B cell (primary cell): ENCODE measurements around the gene SLC6A12. TPM values are rescaled to one million over a fixed set of nuclear protein-coding genes. Genes with fewer than 3 reads are reported as not detected.

Experiments
- ATAC-seq: fragments of 200-7000 bp; cut with Tn5 transposase; one replicate; pipeline ENCODE4 v1.10.0; 2021; ENCODE audit warnings: low read depth, mild to moderate bottlenecking, moderate number of reproducible peaks, moderate library complexity
- CTCF ChIA-PET: fragments of 350-600 bp; sonication (Branson Sonifier 250); formaldehyde crosslinking; loops from one replicate; lab custom pipeline; 2021; ENCODE audit warnings: antibody characterized with exemption, inconsistent platforms; lab: Charles Lee
- POLR2A ChIA-PET: fragments of 350-600 bp; sonication (Branson Sonifier 250); formaldehyde crosslinking; loops from one replicate; lab custom pipeline; 2021; ENCODE audit warnings: antibody characterized with exemption; lab: Charles Lee
- DNase-seq: peaks from one replicate; pipeline ENCODE4 v3.0.0; 2013
- H2AFZ ChIP-seq: 2 replicates; pipeline ENCODE4 v1.6.1; 2012; ENCODE audit warnings: mild to moderate bottlenecking, low read depth, low read length; ENCODE audit not compliant: insufficient read depth, poor library complexity, severe bottlenecking
- H3K27ac ChIP-seq, 2 donors: 1 replicate in 1 of 2; 2 replicates in 1 of 2; pipeline ENCODE4 v1.5.1; 2012 to 2013; ENCODE audit warnings: low read length in 2 of 2, mild to moderate bottlenecking in 2 of 2, moderate library complexity in 1 of 2
- H3K27me3 ChIP-seq, 4 experiments: fragments of 200-600 bp in 1 of 4; sonication (generic) in 1 of 4; replicated peaks in 1 of 4; 1 replicate in 2 of 4; 2 replicates in 2 of 4; pipeline versions ENCODE4 v1.6.1 to v1.7.0; 2013 to 2016; ENCODE audit warnings: low read length in 3 of 4, mild to moderate bottlenecking in 2 of 4, mixed read lengths in 1 of 4, moderate library complexity in 1 of 4; ENCODE audit not compliant: insufficient read depth in 4 of 4, control insufficient read depth in 3 of 4; ENCODE audit errors: control extremely low read depth in 1 of 4
- H3K36me3 ChIP-seq, 2 experiments: replicated peaks in 1 of 2; 1 replicate in 1 of 2; 2 replicates in 1 of 2; pipeline versions ENCODE4 v1.6.1 to v1.7.1; 2013; ENCODE audit warnings: low read length in 1 of 2; ENCODE audit not compliant: insufficient read depth in 2 of 2, control insufficient read depth in 1 of 2; ENCODE audit errors: control extremely low read depth in 1 of 2, extremely low read depth in 1 of 2
- H3K4me1 ChIP-seq, 2 donors: fragments of 200-600 bp in 1 of 2; sonication (generic) in 1 of 2; 1 replicate in 1 of 2; 2 replicates in 1 of 2; pipeline versions ENCODE4 v1.5.1 to v1.6.1; 2013 to 2017; ENCODE audit warnings: low read length in 2 of 2; ENCODE audit not compliant: control insufficient read depth in 2 of 2, insufficient read depth in 2 of 2
- H3K4me2 ChIP-seq: replicated peaks from 2 replicates; pipeline ENCODE3; 2012; ENCODE audit warnings: mild to moderate bottlenecking, low read depth, low read length; ENCODE audit not compliant: poor library complexity, severe bottlenecking
- H3K4me3 ChIP-seq, 5 experiments: fragments of 200-600 bp in 1 of 5; sonication (generic) in 1 of 5; 1 replicate in 3 of 5; 2 replicates in 2 of 5; pipeline versions ENCODE4 v1.5.1 to v1.7.0; 2011 to 2016; ENCODE audit warnings: low read length in 4 of 5, mild to moderate bottlenecking in 4 of 5, low read depth in 2 of 5, control low read depth in 1 of 5, moderate library complexity in 1 of 5; ENCODE audit not compliant: insufficient read depth in 1 of 5; ENCODE audit errors: control extremely low read depth in 1 of 5, extremely low read depth in 1 of 5
- H3K79me2 ChIP-seq: fragments of 200-600 bp; sonication (generic); one replicate; pipeline ENCODE4 v1.6.0; 2016; ENCODE audit warnings: low read length; ENCODE audit not compliant: control insufficient read depth, insufficient read depth
- H3K9ac ChIP-seq: fragments of 200-600 bp; sonication (generic); 2 replicates; pipeline ENCODE4 v1.6.1; 2017; ENCODE audit warnings: mild to moderate bottlenecking, low read length, moderate library complexity
- H3K9me3 ChIP-seq, 3 donors: one replicate each; pipeline versions ENCODE4 v1.6.1 to v1.7.1; 2013; ENCODE audit warnings: low read length in 2 of 3; ENCODE audit not compliant: control insufficient read depth in 2 of 3, insufficient read depth in 1 of 3; ENCODE audit errors: control extremely low read depth in 1 of 3
- H4K20me1 ChIP-seq: 2 replicates; pipeline ENCODE4 v1.6.0; 2012; ENCODE audit warnings: mild to moderate bottlenecking, low read length; ENCODE audit not compliant: insufficient read depth, control insufficient read depth, poor library complexity, severe bottlenecking
- H3K27ac Mint-ChIP-seq: one replicate; pipeline ENCODE4 v1.8.0; 2021; ENCODE audit warnings: mixed read lengths
- H3K27me3 Mint-ChIP-seq: one replicate; pipeline ENCODE4 v1.8.0; 2021; ENCODE audit warnings: mixed read lengths
- H3K4me1 Mint-ChIP-seq: one replicate; pipeline ENCODE4 v1.8.0; 2021; ENCODE audit warnings: mixed read lengths
- H3K4me3 Mint-ChIP-seq: one replicate; pipeline ENCODE4 v1.8.0; 2021; ENCODE audit warnings: mixed read lengths
- H3K9me3 Mint-ChIP-seq: one replicate; pipeline ENCODE4 v1.8.0; 2022; ENCODE audit warnings: mixed read lengths; ENCODE audit not compliant: insufficient read depth
- EZH2 ChIP-seq: IDR thresholded peaks from 2 replicates; pipeline ENCODE4 v1.6.1; 2012; ENCODE audit warnings: borderline replicate concordance, low read depth, mild to moderate bottlenecking, moderate library complexity, low read length; ENCODE audit not compliant: insufficient read depth, poor library complexity, severe bottlenecking
- WGBS: methylation state at CpG from one replicate; pipeline ENCODE4 v1.1.5; 2013; ENCODE audit warnings: missing lambda C conversion rate; ENCODE audit not compliant: insufficient coverage; 5-methylcytosine and 5-hydroxymethylcytosine counted together
- intact Hi-C: fragments of 100-400 bp; cut with micrococcal nuclease; formaldehyde crosslinking; loops from one replicate; pipeline ENCODE4 v1.10.0; 2022
- polyA plus RNA-seq: library from polyadenylated mRNA; depleted of rRNA; stranded (reverse); fragments of >200 nt; gene quantifications from 2 replicates; pipeline ENCODE4 v1.2.3, GENCODE V29; 2012
- total RNA-seq, 2 donors: library from RNA; stranded (reverse); fragments of 120-200 nt in 1 of 2; gene quantifications; 1 replicate in 1 of 2; 2 replicates in 1 of 2; pipeline versions ENCODE4 v1.2.3 to v1.2.4, GENCODE V29; 2013 to 2022
- TF ChIP-seq, protein P1 (sequence below): fragments of 200-600 bp; IDR thresholded peaks from one replicate; pipeline ENCODE4 v1.8.0; 2022; ENCODE audit warnings: antibody characterized with exemption, mild to moderate bottlenecking

Gene SLC6A12
- total and polyA plus RNA-seq, 2 donors (not counting 1 experiment from before 2014, with no cell fraction given), result 0.06 TPM; not detected in 1

DNA sequence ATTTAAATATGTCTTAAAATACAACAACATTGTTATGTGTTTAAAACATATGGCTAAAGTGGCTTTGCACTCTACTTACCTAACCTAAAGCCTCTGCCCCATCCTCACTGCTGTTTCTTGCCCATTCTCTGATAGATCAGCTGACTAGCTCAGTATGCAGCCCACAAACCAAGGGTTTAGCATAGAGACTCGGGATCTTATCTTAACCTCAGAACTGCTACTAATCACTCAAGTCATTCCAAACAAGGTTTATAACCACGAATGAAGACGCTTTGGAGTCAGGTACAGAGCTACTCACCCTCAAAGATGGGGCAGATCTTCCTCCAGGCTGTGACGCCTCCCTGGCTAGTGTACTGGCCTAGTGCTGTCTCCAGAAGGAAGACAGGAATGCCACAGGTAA, 29.4 kb upstream of the SLC6A12 start:
- no peak overlapping the region for H3K27ac ChIP-seq
- no peak overlapping the region for H3K4me3 ChIP-seq
- H3K4me1 Mint-ChIP-seq, result no peaks in the 10 kb centered on the region
- no peaks in the 10 kb centered on the region for H3K36me3 ChIP-seq
- H3K4me2 ChIP-seq, result no peak overlapping the region
- H2AFZ ChIP-seq, result no peak overlapping the region
- H3K4me1 ChIP-seq, result no peaks in the 10 kb centered on the region
- H3K4me3 Mint-ChIP-seq, result no peak overlapping the region
- H3K27ac Mint-ChIP-seq, result no peak overlapping the region
- H3K9me3 ChIP-seq, result peaks cover 3 to 17% (median 15%) of the 10 kb centered on the region in 3 donors
- peaks cover 6% of the 10 kb centered on the region for H3K9me3 Mint-ChIP-seq
- POLR2A ChIA-PET, result no interaction called here
- H3K27me3 Mint-ChIP-seq, result peaks cover 31% of the 10 kb centered on the region
- no peak overlapping the region for H3K9ac ChIP-seq
- CTCF ChIA-PET, result no interaction called here
- peaks cover 0 to 8% (median 0%) of the 10 kb centered on the region in 4 experiments for H3K27me3 ChIP-seq
- intact Hi-C loops, result no loop called here
- no peak for DNase-seq
- no peak for TF ChIP-seq EZH2
- TF ChIP-seq, protein P1, sequence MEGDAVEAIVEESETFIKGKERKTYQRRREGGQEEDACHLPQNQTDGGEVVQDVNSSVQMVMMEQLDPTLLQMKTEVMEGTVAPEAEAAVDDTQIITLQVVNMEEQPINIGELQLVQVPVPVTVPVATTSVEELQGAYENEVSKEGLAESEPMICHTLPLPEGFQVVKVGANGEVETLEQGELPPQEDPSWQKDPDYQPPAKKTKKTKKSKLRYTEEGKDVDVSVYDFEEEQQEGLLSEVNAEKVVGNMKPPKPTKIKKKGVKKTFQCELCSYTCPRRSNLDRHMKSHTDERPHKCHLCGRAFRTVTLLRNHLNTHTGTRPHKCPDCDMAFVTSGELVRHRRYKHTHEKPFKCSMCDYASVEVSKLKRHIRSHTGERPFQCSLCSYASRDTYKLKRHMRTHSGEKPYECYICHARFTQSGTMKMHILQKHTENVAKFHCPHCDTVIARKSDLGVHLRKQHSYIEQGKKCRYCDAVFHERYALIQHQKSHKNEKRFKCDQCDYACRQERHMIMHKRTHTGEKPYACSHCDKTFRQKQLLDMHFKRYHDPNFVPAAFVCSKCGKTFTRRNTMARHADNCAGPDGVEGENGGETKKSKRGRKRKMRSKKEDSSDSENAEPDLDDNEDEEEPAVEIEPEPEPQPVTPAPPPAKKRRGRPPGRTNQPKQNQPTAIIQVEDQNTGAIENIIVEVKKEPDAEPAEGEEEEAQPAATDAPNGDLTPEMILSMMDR, result no peak
- 70% methylated on average over 3 of the region's 4 CpGs for WGBS
- H3K79me2 ChIP-seq, result no peaks in the 10 kb centered on the region
- no peak for ATAC-seq
- no peaks in the 10 kb centered on the region for H4K20me1 ChIP-seq

DNA sequence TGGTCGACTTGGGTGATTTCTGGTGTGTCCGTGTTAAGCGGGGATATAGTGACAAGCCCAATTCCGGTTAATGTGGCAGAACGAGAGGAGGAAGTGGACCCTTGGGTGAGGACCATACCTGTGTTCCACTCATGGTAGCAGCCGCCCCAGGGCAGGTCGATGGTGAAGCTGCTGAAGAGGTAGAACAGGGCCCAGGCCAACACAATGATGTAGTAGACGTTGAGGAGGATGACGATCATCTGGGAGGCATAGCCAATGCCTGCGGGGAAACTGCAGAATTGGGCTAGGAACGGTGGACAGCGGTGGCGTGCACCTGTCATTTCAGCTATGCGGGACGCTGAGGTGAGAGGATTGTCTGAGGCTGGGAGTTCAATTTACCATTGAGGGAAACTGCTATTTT, 28.5 kb upstream of the SLC6A12 start:
- no peak for TF ChIP-seq EZH2
- TF ChIP-seq, protein P1, result no peak
- Mint-ChIP-seq H3K4me1 (no peaks in the 10 kb centered on the region), H3K27me3 (peaks cover 36% of the 10 kb centered on the region), H3K27ac (no peak overlapping the region), H3K9me3 (peaks cover 6% of the 10 kb centered on the region), H3K4me3 (no peak overlapping the region)
- ATAC-seq (no peak), DNase-seq (no peak)
- WGBS, result 95% methylated on average over 13 of the region's 15 CpGs
- no peaks in the 10 kb centered on the region for H3K36me3 ChIP-seq
- CTCF ChIA-PET, result no interaction called here
- POLR2A ChIA-PET, result no interaction called here
- no peak overlapping the region for H3K4me2 ChIP-seq
- no peaks in the 10 kb centered on the region for H3K79me2 ChIP-seq
- no peaks in the 10 kb centered on the region for H4K20me1 ChIP-seq
- H3K27ac ChIP-seq, result no peak overlapping the region
- H3K9ac ChIP-seq, result no peak overlapping the region
- peaks cover 3 to 17% (median 11%) of the 10 kb centered on the region in 3 donors for H3K9me3 ChIP-seq
- H3K4me1 ChIP-seq, result no peaks in the 10 kb centered on the region
- H2AFZ ChIP-seq, result no peak overlapping the region
- H3K4me3 ChIP-seq, result no peak overlapping the region
- peaks cover 0 to 8% (median 0%) of the 10 kb centered on the region in 4 experiments for H3K27me3 ChIP-seq
- intact Hi-C loops, result no loop called here
